ACHN (cell line): ENCODE measurements around the gene NGB.
"Not testable (repeated sequence)": the region's sequence is repeated elsewhere in the genome, so short reads cannot be mapped to it uniquely, and the experiment has no call there.

Experiments used
- DNase-seq: peaks from one replicate; pipeline ENCODE4 v3.0.0-alpha.2; 2015
- in situ Hi-C: cut with HindIII; loops from 2 replicates; pipeline ENCODE4 v1.10.0; 2017; ENCODE audit warnings: low sequenced_read_pairs, low pct_ligation_motif_present, low pct_unique_long_range_greater_than_20kb

Gene NGB

DNA sequence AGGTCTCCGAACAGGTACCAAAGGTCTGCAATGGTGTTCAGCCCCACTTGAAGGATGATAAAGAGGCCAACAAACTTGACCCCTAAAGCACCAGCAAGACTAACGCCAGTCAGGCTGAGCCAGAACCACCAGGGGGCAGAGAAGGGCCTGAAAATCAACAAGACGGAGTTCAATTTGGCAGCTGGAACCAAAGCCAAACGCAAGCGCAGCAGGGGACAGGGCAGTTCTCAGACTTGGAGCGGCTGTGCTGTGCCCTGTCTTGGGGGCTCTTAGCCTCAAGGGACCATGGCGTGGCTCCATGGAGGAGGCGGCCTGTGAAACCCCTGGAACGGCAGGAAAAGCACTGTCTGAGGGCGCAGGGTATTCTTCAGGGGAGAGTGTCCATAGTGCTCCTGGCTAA lies 30.1 kb upstream of the NGB start:
- in situ Hi-C loops: no loop called here
- peak; percentile 74 for DNase-seq

DNA sequence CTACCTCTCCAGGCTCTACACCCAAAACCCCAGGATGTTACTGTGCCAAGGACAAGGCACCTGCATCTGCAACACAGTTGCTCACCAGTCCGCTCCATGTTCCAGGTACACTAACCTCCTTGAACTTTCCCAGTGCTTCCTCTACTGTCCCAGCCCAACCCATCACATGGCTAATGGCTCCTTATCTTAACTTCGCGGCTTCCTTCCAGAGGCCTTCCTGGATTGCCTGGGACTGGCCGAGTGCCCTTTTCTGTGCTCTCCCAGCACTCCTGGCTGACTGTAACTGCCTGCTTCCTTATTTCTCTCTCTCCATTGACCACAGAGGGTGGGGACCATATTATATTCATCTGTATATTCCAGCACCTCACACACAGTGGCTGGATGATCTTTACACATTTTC lies 28.8 kb upstream of the NGB start:
- in situ Hi-C loops: no loop called here

DNA sequence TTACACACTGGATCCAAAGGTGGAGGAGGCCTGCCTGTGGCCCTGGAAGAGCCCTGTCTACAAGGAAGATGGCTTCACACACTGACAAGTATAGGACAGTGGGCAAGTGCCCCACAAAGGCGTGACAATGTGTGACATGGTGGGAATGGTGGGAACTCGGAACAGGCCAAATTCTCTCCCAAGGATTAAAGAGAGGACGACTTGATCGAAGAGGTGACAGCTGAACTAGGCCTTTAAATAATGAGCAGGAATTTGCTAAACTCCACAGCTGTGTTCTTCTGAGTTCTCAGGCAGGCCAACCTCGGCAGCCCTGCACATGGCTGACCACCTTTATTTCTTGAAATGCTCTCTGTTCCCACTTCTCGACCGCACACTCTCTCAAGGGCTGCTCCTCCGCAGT lies 25.9 kb upstream of the NGB start:
- DNase-seq: no peak
- in situ Hi-C loops: no loop called here

More for the DNA sequence above, 28.8 kb upstream of the NGB start:
- no peak for DNase-seq

DNA sequence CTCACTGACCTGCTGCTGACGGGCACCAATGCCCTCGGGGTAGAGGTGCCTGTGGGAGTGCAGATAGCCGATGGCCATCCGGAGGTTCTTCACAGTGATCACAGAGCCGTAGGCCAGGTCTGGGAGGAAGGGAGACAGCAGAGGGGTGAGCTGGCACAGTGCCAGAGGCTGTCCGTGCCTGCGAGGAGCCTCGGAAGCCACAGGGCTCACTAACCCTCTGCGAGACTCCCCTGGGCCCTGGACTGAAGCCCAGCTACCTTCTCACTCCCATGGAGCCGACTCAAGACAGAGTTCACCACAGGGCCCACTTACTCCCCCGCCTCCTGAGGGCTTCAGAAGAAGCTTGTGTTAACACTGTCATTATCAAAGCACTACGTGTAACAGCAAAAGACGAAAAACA lies 25.1 kb upstream of the NGB start:
- in situ Hi-C loops: no loop called here
- no peak for DNase-seq

DNA sequence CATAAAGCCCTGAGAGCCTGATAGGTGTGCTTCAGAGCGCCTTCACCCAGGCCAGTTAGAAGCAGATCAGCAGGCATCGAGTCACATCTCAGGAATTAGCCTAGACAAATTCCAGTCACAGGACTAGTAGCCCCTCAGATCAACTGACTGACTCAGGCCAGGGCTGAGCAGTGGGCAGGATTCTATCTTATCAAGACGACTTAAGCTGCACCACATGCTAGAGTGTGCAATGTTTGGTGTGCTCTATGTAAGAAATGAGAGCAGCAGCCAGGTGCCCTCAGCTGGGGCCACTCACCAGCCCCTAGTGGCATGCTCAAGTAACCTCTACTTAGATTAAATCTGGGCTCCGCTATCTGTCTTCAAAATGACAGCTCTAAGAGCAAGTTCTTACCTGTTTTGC lies 19.7 kb upstream of the NGB start:
- in situ Hi-C loops: no loop called here

DNA sequence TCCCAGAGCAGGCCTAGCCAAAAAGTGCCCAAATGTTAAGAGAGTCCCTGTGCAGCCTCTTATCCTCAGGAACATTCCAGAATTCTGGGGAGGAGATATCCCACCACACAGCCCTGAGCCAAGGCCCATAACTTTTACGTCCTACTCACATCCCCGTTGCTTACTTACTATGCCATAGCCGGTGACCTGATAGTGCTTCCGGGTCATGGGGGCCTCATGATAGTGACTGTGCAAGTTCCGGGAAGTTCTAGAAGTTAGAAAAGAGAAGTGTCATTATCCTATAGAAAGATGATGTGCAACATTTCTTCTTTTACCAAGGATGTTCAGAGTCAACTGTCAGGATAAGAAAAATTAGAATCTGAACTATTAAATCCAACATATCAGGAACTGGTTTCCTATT lies 15.6 kb upstream of the NGB start:
- in situ Hi-C loops: no loop called here
- no peak for DNase-seq

More for the DNA sequence above, 19.7 kb upstream of the NGB start:
- peak; percentile 5 for DNase-seq

DNA sequence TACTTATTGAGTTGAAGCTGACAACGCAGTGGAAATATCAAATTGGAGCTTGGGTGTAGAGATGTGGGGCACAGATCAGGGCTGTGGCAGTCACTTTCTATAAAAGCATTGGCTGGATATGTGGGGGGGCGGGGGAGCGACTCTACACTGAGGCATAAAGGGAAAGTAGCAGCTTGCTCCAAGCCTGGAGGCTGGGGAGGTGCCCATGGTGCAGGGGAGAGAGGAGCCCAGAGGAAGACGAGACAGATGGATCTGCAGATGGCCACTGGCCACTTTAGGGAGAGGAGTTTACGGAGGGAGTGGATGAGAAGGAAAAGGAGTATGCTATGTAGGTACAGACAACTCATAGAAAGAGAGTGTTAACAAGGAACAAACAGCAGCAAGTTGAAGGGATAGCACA lies 13.5 kb upstream of the NGB start:
- in situ Hi-C loops: no loop called here
- no peak for DNase-seq

DNA sequence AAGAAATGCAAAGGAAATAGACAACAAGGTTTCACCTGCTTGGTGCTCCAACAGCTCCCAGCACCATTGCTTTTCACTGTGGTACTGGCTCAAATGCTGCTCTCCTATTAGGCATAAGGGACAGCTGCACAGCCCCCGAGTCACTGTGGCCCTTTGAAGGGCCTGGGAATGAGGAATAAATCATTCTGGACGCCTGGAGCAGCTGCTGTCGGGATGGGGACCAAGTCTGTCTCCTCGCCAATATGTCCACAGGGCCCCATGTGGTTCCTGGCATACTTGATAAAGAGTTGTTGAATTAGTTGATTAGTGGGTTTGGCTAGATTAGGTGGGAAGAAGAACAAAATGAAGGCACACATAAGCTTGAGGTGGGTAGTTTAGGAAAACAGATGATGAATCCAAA lies 13.1 kb upstream of the NGB start:
- in situ Hi-C loops: no loop called here
- DNase-seq: no peak

DNA sequence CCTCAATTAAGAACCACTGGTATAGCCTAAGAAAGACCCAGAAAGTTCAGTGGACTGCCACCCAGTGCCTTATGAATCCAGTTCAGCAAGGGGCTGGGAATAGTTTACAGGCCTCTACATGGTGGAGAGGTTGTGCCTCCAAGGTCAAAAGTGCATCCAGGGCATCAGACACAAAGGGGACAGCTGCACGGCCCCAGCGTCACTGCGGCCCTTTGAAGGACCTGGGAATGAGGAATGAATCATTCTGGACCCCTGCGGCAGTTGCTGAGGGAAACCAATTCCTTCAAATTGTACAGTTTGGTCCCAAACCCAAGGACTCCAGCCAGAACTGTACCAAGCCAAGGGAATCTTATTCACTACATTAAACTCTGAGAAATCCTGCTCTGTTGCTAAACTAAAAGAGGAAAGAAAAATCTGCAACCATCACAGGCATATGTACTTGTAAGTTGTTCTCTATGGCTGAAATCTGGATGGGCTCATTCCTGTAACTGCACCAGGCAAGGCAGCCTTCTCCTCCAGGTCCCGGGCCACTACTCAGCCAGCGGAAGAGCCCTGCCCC lies 10.9 kb upstream of the NGB start:
- no peak for DNase-seq
- in situ Hi-C loops: no loop called here

DNA sequence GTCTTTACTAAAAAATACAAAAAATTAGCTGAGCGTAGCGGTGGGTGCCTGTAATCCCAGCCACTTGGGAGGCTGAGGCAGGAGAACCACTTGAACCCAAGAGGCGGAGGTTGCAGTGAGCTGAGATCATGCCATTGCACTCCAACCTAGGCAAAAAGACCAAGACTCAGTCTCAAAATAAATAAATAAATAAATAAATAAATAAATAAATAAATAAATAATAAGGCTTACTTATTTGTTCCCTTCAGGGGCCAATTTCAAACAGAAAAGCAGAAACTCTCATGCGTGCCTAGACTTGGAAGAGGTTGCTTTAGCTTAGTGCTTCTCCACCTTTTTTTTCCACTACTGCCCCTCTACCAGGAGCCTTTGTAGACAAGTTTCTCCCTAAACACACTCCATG lies 9.9 kb upstream of the NGB start:
- not testable (repeated sequence) for DNase-seq

DNA sequence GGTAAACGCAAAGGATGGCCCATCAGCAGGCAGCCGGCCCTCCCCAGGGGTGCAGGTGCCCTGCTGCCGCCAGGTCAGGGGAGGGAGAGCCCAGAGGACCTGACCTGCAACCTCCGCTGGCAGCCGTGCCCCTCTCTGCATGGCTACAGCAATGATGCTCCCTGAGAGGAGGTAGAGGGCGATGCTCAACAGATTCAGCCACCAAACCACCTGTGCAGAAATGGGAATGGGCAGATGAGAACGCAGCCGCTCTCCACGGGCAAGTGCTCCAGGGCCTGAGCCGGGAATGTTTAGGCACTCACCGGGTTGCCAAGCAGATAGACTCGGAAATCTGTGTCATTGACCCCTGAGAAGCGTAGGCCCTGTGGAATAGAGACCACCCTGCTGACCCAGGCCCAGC lies 8.7 kb upstream of the NGB start:
- DNase-seq: no peak
- in situ Hi-C loops: no loop called here

More for the DNA sequence above, 9.9 kb upstream of the NGB start:
- in situ Hi-C loops: not testable (repeated sequence)

DNA sequence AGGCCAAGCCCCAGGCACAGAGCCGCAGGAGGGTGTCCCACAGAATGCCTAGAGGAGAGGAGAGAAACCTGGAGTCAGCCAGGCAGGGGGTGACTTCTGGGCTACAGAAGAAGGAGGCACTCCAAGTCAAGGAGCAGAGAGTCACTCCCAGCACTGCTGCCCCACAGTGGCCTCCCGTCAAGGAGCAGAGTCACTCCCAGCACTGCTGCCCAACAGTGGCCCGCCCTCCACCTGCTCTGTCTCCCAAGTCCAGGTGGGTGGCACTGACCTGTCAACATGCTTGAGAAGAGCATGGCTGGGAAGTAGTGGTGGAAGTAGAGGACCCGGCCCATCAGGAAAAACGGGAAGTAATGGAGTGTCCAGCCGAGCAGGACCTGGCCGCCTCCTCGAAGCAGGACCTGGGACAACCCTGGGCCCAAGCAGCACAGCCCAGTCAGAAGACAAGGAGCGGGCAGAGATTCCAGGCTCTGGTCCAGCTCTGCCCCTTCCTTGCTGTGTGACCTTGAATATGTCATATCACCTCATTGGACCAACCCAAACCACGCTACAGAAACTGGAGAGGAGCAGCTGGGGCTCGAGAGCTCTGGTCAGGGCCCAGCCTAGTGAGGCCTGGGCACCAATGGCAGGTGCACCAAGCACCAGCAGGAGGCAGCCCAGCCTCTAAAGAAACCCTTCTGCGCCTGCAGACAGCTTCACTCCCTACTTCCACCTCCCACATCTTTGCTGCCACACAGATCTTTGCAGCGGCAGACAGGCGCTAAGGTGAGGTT lies 7.6 kb upstream of the NGB start:
- DNase-seq: no peak
- in situ Hi-C loops: no loop called here

DNA sequence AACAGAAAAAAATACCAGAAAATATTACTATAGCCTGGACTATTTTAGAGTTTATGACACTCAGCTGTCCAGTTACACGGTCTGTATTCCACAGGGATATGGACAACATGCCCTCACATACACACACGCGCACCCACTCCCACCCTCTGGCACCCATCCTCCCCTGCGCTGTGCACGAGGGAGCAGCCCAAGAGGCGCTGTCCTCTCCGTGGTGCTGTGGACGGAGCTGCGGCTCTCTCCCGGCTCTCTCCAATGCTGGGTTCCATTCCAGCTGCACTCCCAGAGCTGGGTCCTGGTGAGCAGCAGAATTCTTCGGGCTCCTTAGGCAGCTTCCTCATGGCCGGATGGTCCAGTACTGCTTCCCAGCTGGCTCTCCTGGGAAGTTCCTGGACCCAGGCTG lies 6.0 kb upstream of the NGB start:
- no peak for DNase-seq
- in situ Hi-C loops: no loop called here

DNA sequence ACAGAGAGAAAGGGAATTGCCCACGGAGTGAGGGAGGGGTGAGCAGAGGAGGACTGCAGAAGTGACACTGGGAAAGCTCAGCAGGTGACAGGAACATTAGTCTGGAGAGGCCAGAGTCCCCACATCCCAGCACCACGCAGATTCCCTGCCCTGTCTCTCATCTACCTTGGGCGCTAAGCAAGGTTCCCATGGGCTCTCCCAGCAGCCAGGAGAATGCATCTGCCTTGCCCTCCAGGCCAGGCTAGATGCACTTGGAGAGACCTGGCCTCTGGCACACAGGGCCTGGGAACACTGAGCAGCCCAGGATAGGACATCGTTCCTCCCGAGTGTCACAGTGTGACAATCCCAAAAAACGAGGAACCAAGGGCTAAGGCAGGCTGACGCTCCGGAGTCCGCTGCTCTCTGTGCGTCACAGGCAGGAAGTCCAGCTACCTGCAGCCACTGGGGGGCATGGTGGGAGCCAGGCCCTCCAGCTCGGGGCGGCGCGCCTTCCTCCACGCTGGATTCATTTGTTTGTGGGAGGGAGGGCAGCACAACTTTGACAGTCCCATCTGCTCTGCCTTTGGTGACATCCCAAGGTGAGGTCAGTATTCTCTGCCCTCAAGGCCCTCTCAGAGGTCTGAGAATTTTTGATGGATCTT lies 5.4 kb upstream of the NGB start:
- in situ Hi-C loops: no loop called here

DNA sequence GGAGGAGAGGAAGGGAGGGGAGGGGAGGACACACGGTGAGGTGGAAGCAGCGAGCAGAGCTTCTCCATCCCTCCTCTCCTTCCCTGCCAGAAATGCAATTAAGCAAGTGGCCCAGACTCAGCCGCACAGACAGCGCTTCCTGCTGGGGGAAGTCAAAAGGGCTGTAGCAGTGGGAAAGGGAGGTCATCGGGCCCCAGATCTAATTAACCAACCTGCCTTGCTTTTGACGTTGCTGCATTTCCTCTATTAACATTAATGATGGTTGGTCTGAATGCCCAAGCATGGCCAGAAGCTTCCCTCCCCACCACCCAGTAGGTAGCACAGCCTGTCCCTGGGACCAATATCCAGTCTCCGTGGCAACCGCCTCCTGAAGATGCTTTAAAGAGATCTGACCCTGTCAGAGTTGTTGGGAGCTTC lies 4.6 kb upstream of the NGB start:
- no peak for DNase-seq
- in situ Hi-C loops: no loop called here

More for the DNA sequence above, 5.4 kb upstream of the NGB start:
- DNase-seq: no peak

DNA sequence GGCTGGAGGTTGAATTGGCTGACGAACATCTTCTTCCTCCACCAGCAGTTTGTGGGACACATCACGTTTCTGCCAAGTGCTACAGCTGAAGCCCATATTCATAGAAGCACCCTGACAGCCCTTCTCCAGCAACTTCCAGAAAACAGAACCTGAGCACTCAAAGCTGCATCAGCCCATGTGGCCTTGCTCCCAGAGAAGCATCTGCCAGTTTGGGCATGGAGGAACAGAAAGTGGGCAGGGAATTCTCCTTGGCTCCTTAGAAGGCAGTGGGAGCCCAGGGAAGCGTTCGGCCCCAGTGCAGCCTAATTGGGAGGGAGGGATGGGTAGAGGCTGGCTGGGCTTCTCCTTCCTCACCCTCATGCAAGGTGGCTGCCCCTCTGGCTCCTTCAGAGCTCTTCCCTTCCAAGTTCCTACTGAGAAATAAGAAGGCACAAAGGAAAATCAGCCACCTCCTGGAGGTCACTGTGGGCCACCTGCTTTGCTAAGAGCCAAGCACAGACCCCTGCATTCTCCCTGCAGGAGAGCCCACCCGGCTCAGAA lies 4.1 kb upstream of the NGB start:
- in situ Hi-C loops: no loop called here
- no peak for DNase-seq

DNA sequence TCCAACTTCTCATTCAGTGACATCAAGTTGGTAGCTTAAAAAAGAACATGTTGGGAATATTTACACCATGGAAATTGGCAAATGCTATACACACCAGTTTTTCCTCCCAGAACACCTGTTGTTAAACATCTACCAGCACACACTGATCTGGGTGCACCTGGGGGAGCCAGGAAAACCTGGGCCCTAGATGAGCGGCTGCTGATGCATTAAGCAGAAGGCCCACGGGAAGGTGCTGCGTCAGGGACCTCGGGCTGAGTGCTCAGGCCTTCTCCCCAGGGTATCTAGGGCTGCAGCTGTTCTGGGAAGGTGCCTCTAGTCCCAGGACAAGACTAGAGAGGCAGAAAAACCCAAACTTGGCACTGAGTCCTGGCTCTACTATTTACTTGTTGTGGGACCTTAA lies 2.8 kb upstream of the NGB start:
- in situ Hi-C loops: no loop called here
- DNase-seq: no peak

DNA sequence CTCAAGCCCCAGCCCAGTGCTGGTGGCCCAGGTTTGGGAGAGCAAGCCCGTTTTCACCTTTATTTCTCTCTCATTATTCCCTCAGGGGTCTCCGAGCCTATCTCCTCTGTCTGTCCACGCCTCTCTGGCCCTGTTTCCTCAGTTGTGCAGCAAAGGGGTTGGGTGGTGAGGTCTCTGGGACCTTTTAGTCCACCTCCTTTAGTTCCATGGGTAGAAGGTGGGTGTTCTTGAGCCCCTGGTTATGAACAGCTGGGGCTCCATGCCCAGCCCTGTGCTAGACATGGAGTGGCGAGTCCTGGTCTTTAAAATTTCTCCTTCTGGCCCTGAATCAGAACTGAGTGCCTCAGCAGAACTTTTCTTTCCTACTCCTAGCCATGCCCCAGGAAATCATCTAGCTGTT lies 1.3 kb upstream of the NGB start:
- no peak for DNase-seq
- in situ Hi-C loops: no loop called here

DNA sequence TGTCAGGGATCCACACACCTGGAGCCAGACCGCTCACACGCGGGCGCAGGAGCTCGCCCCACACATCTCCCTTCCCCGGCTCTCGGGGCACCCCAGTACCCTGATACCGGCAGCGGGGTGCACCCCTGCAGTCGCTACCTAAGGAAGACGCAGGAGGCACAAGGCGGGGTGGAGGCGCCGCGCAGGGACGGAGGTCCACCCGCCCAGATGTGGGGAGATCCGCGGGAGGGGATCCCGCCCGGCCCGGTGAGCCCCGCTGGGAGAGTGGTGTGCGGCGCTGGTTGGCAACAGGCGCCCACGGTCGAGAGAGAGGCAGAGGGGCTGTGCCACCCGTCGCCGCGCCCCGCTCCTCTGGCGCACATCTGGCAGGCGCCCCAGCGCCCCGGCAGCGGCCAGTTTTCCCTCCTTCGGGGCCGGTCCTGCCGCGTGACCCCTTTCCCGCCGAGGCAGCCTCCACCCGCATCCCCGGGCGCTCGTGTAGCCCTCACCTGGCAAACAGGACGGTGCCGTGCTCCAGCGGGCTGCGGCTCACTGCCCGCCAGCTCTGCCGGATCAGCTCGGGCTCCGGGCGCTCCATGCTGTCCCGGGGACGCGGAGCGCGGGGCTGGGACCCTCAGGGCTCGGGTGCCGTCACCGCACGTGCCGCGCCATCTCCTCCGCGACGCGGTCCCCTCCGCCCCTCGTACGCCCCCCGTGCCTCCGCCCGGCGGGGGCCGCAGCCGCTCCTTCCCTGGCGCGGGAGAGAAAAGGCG lies 469 bp downstream of the NGB start:
- in situ Hi-C loops: no loop called here

More for the DNA sequence above, 469 bp downstream of the NGB start:
- no peak for DNase-seq
